GM23338 (cell line): Measurements from ENCODE around the gene HIVEP1. TPM values are rescaled to one million over a fixed set of nuclear protein-coding genes. Genes with fewer than 3 reads are reported as not detected.

Source experiments
- ATAC-seq: fragments of 200-7000 bp; cut with Tn5 transposase; 3 replicates; pipeline ENCODE4 v1.9.1; 2020
- DNase-seq: peaks from one replicate; pipeline ENCODE4 v3.0.0-alpha.2; 2015; ENCODE audit warnings: low spot score
- H2AFZ ChIP-seq: fragments of 200-600 bp; sonication (generic); 2 replicates; pipeline ENCODE4 v1.8.0; 2016; ENCODE audit warnings: antibody characterized with exemption, mild to moderate bottlenecking, moderate library complexity
- H3F3A ChIP-seq: fragments of 200-600 bp; sonication (generic); replicated peaks from 2 replicates; pipeline ENCODE4 v1.8.0; 2017; ENCODE audit warnings: antibody characterized with exemption, mixed run types, low read depth
- H3K27ac ChIP-seq: fragments of 200-600 bp; sonication (generic); 2 replicates; pipeline ENCODE4 v1.6.1; 2016; ENCODE audit warnings: low read depth
- H3K27me3 ChIP-seq: fragments of 200-600 bp; sonication (generic); 2 replicates; pipeline ENCODE4 v1.8.0; 2016; ENCODE audit warnings: mild to moderate bottlenecking, mixed run types, moderate library complexity; ENCODE audit not compliant: insufficient read depth
- H3K36me3 ChIP-seq: fragments of 200-600 bp; sonication (generic); 2 replicates; pipeline ENCODE4 v1.8.0; 2016; ENCODE audit warnings: mild to moderate bottlenecking; ENCODE audit not compliant: insufficient read depth
- H3K4me1 ChIP-seq: fragments of 200-600 bp; sonication (generic); 2 replicates; pipeline ENCODE4 v1.8.0; 2016; ENCODE audit warnings: mild to moderate bottlenecking, moderate library complexity; ENCODE audit not compliant: insufficient read depth
- H3K4me2 ChIP-seq: fragments of 200-600 bp; sonication (generic); 2 replicates; pipeline ENCODE4 v1.7.1; 2017; ENCODE audit warnings: mixed run types
- H3K4me3 ChIP-seq: fragments of 200-600 bp; sonication (generic); 2 replicates; pipeline ENCODE4 v1.6.1; 2016; ENCODE audit warnings: mixed run types
- H3K79me2 ChIP-seq: fragments of 200-600 bp; sonication (generic); replicated peaks from 2 replicates; pipeline ENCODE4 v1.8.0; 2017; ENCODE audit warnings: mild to moderate bottlenecking; ENCODE audit not compliant: insufficient read depth
- H3K9me2 ChIP-seq: fragments of 200-600 bp; sonication (generic); 2 replicates; pipeline ENCODE4 v1.8.0; 2017; ENCODE audit not compliant: insufficient read depth
- H4K20me1 ChIP-seq: fragments of 200-600 bp; sonication (generic); replicated peaks from 2 replicates; pipeline ENCODE4 v1.8.0; 2017; ENCODE audit warnings: mild to moderate bottlenecking; ENCODE audit not compliant: insufficient read depth
- H3K27ac Mint-ChIP-seq: 2 replicates; pipeline ENCODE4 v1.8.0; 2020; ENCODE audit warnings: inconsistent platforms, mild to moderate bottlenecking, moderate library complexity, mixed read lengths
- H3K27me3 Mint-ChIP-seq: 3 replicates; pipeline ENCODE4 v1.8.0; 2022; ENCODE audit warnings: low read depth, mild to moderate bottlenecking, moderate library complexity, mixed read lengths, inconsistent platforms; ENCODE audit not compliant: insufficient read depth, poor library complexity
- H3K36me3 Mint-ChIP-seq: 3 replicates; pipeline ENCODE4 v1.8.0; 2021; ENCODE audit warnings: low read depth, mild to moderate bottlenecking, inconsistent platforms, moderate library complexity, mixed read lengths
- H3K4me1 Mint-ChIP-seq: 3 replicates; pipeline ENCODE4 v1.8.0; 2020; ENCODE audit warnings: mild to moderate bottlenecking, inconsistent platforms, mixed read lengths
- H3K4me3 Mint-ChIP-seq: 3 replicates; pipeline ENCODE4 v1.8.0; 2021; ENCODE audit warnings: moderate library complexity, mild to moderate bottlenecking, inconsistent platforms, mixed read lengths
- H3K9me3 Mint-ChIP-seq: 3 replicates; pipeline ENCODE4 v1.8.0; 2020; ENCODE audit warnings: moderate library complexity, mild to moderate bottlenecking, inconsistent platforms, mixed read lengths
- CREB1 ChIP-seq: fragments of 250-450 bp; sonication (Bioruptor Pico); IDR thresholded peaks from 2 replicates; pipeline ENCODE4 v1.5.0; 2020; ENCODE audit warnings: low read depth, mild to moderate bottlenecking, moderate library complexity
- CTCF ChIP-seq, 2 experiments: fragments of 200-600 bp in 1 of 2; sonication (generic) in 1 of 2; conservative IDR thresholded peaks; 2 replicates each; pipeline versions ENCODE4 v1.5.1 to v1.6.1; 2016 to 2017; ENCODE audit warnings: antibody characterized with exemption in 2 of 2, low read depth in 2 of 2, mild to moderate bottlenecking in 2 of 2, moderate library complexity in 1 of 2
- ETS1 ChIP-seq: IDR thresholded peaks from 2 replicates; pipeline ENCODE4 v1.6.1; 2016; ENCODE audit warnings: antibody characterized with exemption
- EZH2 ChIP-seq: fragments of 200-600 bp; sonication (generic); IDR thresholded peaks from one replicate; pipeline ENCODE4 v1.8.0; 2017; ENCODE audit warnings: antibody characterized with exemption, mild to moderate bottlenecking, low read depth; ENCODE audit not compliant: unreplicated experiment
- EZH2phosphoT487 ChIP-seq: fragments of 200-600 bp; sonication (generic); IDR thresholded peaks from one replicate; pipeline ENCODE4 v1.8.1; 2018; ENCODE audit warnings: antibody characterized with exemption; ENCODE audit not compliant: unreplicated experiment
- JUNB ChIP-seq: IDR thresholded peaks from one replicate; pipeline ENCODE4 v1.6.1; 2016; ENCODE audit warnings: antibody characterized with exemption; ENCODE audit not compliant: unreplicated experiment
- NANOG ChIP-seq: IDR thresholded peaks from 2 replicates; pipeline ENCODE4 v1.6.1; 2016; ENCODE audit warnings: antibody characterized with exemption, borderline replicate concordance
- POLR2AphosphoS5 ChIP-seq: IDR thresholded peaks from 2 replicates; pipeline ENCODE4 v1.6.1; 2016; ENCODE audit warnings: antibody characterized with exemption, low read depth
- REST ChIP-seq: IDR thresholded peaks from one replicate; pipeline ENCODE4 v1.6.1; 2018; ENCODE audit warnings: antibody characterized with exemption; ENCODE audit not compliant: unreplicated experiment
- STAT1 ChIP-seq: IDR thresholded peaks from one replicate; pipeline ENCODE4 v1.6.1; 2016; ENCODE audit warnings: antibody characterized with exemption; ENCODE audit not compliant: unreplicated experiment
- ZNF114 ChIP-seq: fragments of 250-450 bp; sonication (Bioruptor Pico); IDR thresholded peaks from 2 replicates; pipeline ENCODE4 v1.5.0; 2020; ENCODE audit warnings: mild to moderate bottlenecking, moderate library complexity
- ZNF331 ChIP-seq: fragments of 250-450 bp; sonication (Bioruptor Pico); IDR thresholded peaks from 2 replicates; pipeline ENCODE4 v1.5.0; 2020; ENCODE audit warnings: low read depth, mild to moderate bottlenecking, moderate library complexity
- ZNF462 ChIP-seq: fragments of 250-450 bp; sonication (Bioruptor Pico); IDR thresholded peaks from 2 replicates; pipeline ENCODE4 v1.5.0; 2020; ENCODE audit warnings: mild to moderate bottlenecking, moderate library complexity
- polyA plus RNA-seq: library from polyadenylated mRNA; unstranded; fragments of >200 nt; fragmentation: Nextera tagmentation; extraction: Ambion mirVana; gene quantifications from 2 replicates; pipeline ENCODE4 v1.2.1, GENCODE V29; 2016
- total RNA-seq: library from RNA; depleted of rRNA; stranded (reverse); fragments of >200 nt; shearing (Covaris generic); gene quantifications from 2 replicates; pipeline ENCODE4 v1.2.3, GENCODE V29; 2014

HIVEP1 gene
- total and polyA plus RNA-seq, 2 experiments from 2014 or later: 10.1 to 21.7 TPM

- Histone ChIP-seq H3K36me3 (no peaks in the 10 kb centered on the region), H3K27ac (no peak overlapping the region), H3K9me2 (0 out of 2 replicates have a peak, but pooled peaks cover 4% of the 10 kb centered on the region), H3K4me1 (no peaks in the 10 kb centered on the region), H3K4me2 (no peak overlapping the region), H3K79me2 (no peaks in the 10 kb centered on the region), H4K20me1 (no peaks in the 10 kb centered on the region), H3K27me3 (no peaks in the 10 kb centered on the region; the same call in 1 of the 2 replicates), H3K4me3 (no peak overlapping the region), H3F3A (no peaks in the 10 kb centered on the region), H2AFZ (no peak overlapping the region)
- Mint-ChIP-seq H3K36me3 (no peaks in the 10 kb centered on the region), H3K27me3 (peaks cover 2% of the 10 kb centered on the region), H3K27ac (no peak overlapping the region), H3K4me3 (no peak overlapping the region), H3K9me3 (no peaks in the 10 kb centered on the region), H3K4me1 (no peaks in the 10 kb centered on the region; the same call in 2 of the 3 replicates)
- ATAC-seq: no peak
- DNase-seq: no peak
- TF ChIP-seq ZNF114 (no peak), NANOG (no peak), JUNB (no peak), STAT1 (no peak), EZH2 (no peak), POLR2AphosphoS5 (no peak), ETS1 (no peak), EZH2phosphoT487 (no peak), CREB1 (CRISPR knock-in tag) (no peak), ZNF462 (CRISPR knock-in tag) (no peak), ZNF331 (CRISPR knock-in tag) (no peak), CTCF (conservative IDR thresholded peaks at IDR 0.05; ENCODE audit: low read depth in 2 of 2) (no peak), REST (no peak)
Observed at GRCh38 chr6:12196326-12196936, 184.3 kb downstream of the HIVEP1 start.
